ENCODE data around the gene OLFML2B.

The OLFML2B gene

GRCh38 chr1:161943737-161944136 is 79.9 kb downstream of the OLFML2B start:
- DNase-seq, result no peak

- DNase-seq, result peak; percentile 37
Measured at GRCh38 chr1:161941726-161942436, 81.8 kb downstream of the OLFML2B start.

DNA sequence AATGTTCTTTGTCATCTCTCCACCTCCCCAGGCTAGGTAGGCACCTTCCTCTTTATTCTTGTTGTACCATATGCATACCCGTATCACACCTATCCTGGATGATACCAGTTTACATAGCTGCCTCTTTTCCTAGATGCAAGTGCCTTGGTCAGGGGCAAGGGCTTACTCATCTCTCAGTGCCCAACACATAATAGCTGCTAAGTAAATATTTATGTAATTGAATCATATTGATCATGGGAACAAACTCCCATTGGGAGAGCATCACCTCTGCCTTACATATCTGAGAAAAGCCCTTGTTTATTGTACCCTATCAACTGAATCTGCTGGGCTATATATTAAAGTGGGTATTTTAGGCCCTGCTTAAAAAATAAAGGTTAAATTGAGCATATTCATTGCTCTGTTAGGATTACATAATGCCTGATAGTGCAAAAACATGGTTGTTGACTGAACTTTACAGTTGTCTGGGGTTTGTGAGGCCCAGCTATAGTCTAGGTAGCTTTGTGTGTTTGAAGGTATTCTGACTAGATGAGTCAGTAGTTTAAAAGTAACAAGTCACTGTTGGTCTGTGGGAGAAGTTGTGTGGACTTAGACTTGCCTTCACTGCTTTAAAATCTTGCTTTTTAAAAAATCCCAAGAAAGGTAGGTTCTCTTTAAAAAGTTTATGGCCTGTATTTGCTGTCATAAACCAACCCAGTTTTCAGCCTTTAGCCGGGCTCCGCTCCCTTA is 82.6 kb downstream of the OLFML2B start:
- DNase-seq, result no peak

DNA sequence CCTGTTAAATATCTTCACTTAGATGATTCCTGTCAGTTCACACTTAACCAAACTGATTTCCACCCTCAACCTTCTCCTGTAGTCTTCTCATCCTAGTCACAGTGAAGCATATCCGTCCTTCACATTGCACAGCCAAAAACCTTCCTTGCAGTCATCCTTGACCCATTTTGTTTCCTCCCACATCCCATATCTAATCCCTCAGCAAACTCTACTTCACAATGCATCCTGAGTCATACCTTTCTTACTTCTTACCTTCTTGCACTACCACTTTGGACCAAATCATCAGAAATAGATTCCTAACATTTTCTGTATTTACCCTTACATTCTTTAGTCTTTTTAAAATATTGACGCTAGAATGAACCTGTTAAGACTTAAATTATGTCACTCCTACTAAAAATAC is 86.9 kb downstream of the OLFML2B start:
- no peak for DNase-seq

DNA sequence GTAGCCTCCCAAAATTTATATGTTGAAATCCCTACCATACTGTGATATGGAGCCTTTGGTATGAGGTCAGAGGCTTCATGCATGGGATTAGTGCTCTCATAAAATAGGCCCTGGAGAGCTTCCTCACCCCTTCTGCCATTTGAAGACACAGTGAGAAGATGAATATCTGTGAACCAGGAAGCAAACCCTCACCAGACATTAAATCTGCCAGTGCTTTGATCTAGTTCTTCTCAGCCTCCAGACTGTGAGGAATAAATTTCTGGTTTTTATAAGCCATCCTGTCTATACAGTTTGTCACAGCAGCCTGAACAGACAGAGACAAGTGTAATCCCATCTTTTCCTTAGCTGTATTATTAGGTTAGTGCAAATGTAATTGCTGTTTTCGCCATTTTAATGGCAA is 88.4 kb downstream of the OLFML2B start:
- no peak for DNase-seq

DNA sequence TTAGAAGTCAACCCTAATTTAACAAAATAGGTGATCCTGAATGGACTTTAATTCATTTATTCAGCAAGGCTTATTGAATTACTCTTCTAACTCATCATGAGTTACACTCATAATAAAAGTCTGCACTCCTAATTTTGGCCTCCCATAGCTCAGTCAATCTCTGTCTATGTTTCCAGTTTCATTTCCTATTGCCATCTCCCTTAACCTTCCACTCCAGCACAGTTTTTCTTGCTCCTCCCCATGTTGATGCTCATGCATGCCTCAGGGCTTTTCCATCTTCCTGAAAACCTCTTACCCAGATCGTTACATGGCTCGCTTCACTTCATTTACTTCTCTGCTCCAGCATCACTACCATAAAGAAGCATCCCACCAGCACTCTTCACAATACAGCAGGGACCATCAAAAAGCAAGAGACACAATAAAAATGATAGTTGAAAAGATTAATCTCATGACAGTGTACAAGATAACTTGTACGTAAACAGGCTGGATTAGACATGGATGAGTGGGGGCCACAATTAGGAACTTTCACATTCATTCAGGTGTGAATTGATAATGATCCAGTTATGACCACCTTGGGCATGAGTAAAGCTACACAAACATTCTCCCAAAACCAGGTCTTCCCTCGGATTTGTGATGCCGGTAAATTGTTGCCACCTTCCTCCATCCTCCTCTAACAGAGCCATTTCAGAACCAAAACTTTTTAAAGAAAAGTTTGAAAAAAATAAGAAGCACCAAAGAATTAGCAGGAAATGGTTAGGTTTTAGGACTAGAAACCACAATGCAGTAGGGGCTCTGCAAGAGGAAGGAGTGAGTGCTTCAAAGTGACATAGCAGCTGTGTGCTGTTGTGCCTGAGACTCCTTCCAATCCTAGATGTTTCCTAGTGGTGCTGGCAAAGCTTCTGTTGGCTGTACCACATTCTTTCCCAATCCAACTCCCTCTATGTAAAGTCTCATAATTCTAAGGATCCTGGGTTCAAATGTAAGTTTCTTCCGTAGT is 89.8 kb downstream of the OLFML2B start:
- DNase-seq, result peak; percentile 39

All from eye (tissue), 1 donor.